Measurements from ENCODE around the gene ARHGAP27. TPM values are rescaled to one million over a fixed set of nuclear protein-coding genes. Genes with fewer than 3 reads are reported as not detected.

Gene ARHGAP27
- total RNA-seq, 1 donor from 2014 or later, result 15.1 TPM

- H3K27me3 ChIP-seq (ENCODE audit: low read depth), result peaks cover 12% of the 10 kb centered on the region
- TF ChIP-seq CTCF (IDR thresholded peaks at IDR 0.05; ENCODE audit: borderline replicate concordance), result no peak
- peak overlapping the region; percentile 66 for H3K4me3 ChIP-seq
- no peaks in the 10 kb centered on the region for H3K9me3 ChIP-seq (replicated peaks)
- intact Hi-C loops (cut with micrococcal nuclease), result no loop called here
- peak overlapping the region; percentile 91 for H3K27ac ChIP-seq (replicated peaks)
- peaks cover 61% of the 10 kb centered on the region for H3K4me1 ChIP-seq
- no peaks in the 10 kb centered on the region for H3K36me3 ChIP-seq
- DNase-seq, result no peak
Observed at GRCh38 chr17:45424769-45425124, 7.9 kb downstream of the ARHGAP27 start.

DNA sequence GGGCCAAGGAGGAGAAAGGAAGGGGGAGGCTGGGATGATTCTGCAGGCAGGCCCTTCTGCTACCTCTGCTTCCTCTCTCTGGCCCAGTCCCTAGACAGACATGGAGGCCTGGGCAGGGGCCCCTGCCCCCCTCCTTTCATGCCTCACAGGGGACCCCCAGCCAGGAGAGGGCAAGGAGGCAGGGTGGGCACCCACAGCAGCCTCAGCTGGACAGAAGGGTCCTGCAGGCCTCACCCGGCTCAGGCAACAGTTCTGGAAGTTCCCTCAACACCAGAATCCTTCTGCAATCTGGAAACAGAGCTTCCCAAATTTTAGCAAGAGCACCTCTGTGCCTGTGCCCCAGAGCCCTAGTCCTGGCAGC, 8.7 kb downstream of the ARHGAP27 start:
- DNase-seq, result no peak
- Histone ChIP-seq H3K4me3 (peak overlapping the region; percentile 66), H3K4me1 (peaks cover 62% of the 10 kb centered on the region), H3K36me3 (no peaks in the 10 kb centered on the region), H3K27me3 (ENCODE audit: low read depth) (peaks cover 5% of the 10 kb centered on the region), H3K27ac (replicated peaks) (peak overlapping the region; percentile 91), H3K9me3 (replicated peaks) (no peaks in the 10 kb centered on the region)
- TF ChIP-seq CTCF (IDR thresholded peaks at IDR 0.05; ENCODE audit: borderline replicate concordance), result no peak
- intact Hi-C loops (cut with micrococcal nuclease), result no loop called here

DNA sequence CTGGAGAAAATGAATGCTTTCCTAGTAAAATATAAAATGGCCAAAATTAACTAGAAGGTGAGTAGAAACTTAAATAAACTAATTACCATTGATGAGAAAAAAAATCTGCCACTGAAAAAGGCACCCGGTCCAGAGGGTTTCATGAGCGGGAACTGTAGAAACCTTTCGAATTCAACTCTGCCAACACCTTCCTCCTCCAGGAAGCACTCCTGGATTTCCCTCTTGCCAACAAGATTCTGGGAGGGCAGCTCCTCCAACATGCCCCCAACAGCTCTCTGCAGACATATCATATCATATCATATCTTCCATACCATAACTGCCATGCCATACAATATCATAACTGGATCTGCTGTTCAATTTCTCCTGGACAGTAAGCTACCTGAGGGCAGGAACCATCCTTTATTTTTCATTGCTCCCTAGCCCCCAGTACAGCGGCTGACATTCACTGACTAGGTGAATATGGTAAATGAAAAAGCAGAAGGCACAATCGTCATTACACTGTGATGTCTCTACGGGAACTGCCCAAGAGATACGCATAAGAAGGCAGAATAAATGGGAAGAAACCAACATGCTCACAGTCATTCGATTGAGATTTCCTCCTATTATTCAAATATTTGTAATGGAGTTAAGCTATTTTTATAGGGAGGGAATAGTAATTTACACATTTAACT, 9.2 kb downstream of the ARHGAP27 start:
- Histone ChIP-seq H3K27ac (replicated peaks) (peak overlapping the region; percentile 91), H3K36me3 (no peaks in the 10 kb centered on the region), H3K9me3 (replicated peaks) (no peaks in the 10 kb centered on the region), H3K27me3 (ENCODE audit: low read depth) (no peaks in the 10 kb centered on the region), H3K4me1 (peaks cover 62% of the 10 kb centered on the region), H3K4me3 (peak overlapping the region; percentile 66)
- intact Hi-C loops (cut with micrococcal nuclease), result no loop called here
- DNase-seq, result no peak
- no peak for TF ChIP-seq CTCF (IDR thresholded peaks at IDR 0.05; ENCODE audit: borderline replicate concordance)

- Histone ChIP-seq H3K9me3 (replicated peaks) (no peaks in the 10 kb centered on the region), H3K27me3 (ENCODE audit: low read depth) (no peaks in the 10 kb centered on the region), H3K27ac (replicated peaks) (no peak overlapping the region), H3K36me3 (no peaks in the 10 kb centered on the region), H3K4me3 (no peak overlapping the region), H3K4me1 (peaks cover 69% of the 10 kb centered on the region)
- intact Hi-C loops (cut with micrococcal nuclease), result no loop called here
- DNase-seq, result no peak
- TF ChIP-seq CTCF (IDR thresholded peaks at IDR 0.05; ENCODE audit: borderline replicate concordance), result no peak
Observed at GRCh38 chr17:45414990-45415881, 17.4 kb downstream of the ARHGAP27 start.

- H3K36me3 ChIP-seq, result no peaks in the 10 kb centered on the region
- H3K4me1 ChIP-seq, result peaks cover 71% of the 10 kb centered on the region
- TF ChIP-seq CTCF (IDR thresholded peaks at IDR 0.05; ENCODE audit: borderline replicate concordance), result no peak
- intact Hi-C loops (cut with micrococcal nuclease), result no loop called here
- H3K27ac ChIP-seq (replicated peaks), result peak overlapping the region; percentile 74
- no peaks in the 10 kb centered on the region for H3K27me3 ChIP-seq (ENCODE audit: low read depth)
- no peaks in the 10 kb centered on the region for H3K9me3 ChIP-seq (replicated peaks)
- H3K4me3 ChIP-seq, result no peak overlapping the region
- peak; percentile 62 for DNase-seq
Observed at GRCh38 chr17:45413498-45413923, 19.2 kb downstream of the ARHGAP27 start.

Data from left ventricle myocardium inferior (tissue), 1 donor.